Nephron (organoid): ENCODE data around the gene MAG.

Experiments
- H3K27ac Mint-ChIP-seq, 3 experiments: 2 replicates each; pipeline ENCODE4 v1.8.0; 2020; ENCODE audit warnings: mixed read lengths in 3 of 3, mild to moderate bottlenecking in 2 of 3, moderate library complexity in 1 of 3
- H3K27me3 Mint-ChIP-seq: 2 replicates; pipeline ENCODE4 v1.8.0; 2021; ENCODE audit warnings: low read depth, mild to moderate bottlenecking, moderate library complexity, mixed read lengths
- H3K36me3 Mint-ChIP-seq: 2 replicates; pipeline ENCODE4 v1.8.0; 2020; ENCODE audit warnings: low read depth, mixed read lengths
- H3K4me1 Mint-ChIP-seq: 2 replicates; pipeline ENCODE4 v1.8.0; 2020; ENCODE audit warnings: mixed read lengths
- H3K4me3 Mint-ChIP-seq, 3 experiments: 2 replicates each; pipeline ENCODE4 v1.8.0; 2020; ENCODE audit warnings: mild to moderate bottlenecking in 3 of 3, mixed read lengths in 3 of 3, moderate library complexity in 2 of 3
- H3K9me3 Mint-ChIP-seq: 2 replicates; pipeline ENCODE4 v1.8.0; 2020; ENCODE audit warnings: mixed read lengths
- TF ChIP-seq, protein P1 (sequence below), 3 experiments: fragments of 200-600 bp; sonication (generic); IDR thresholded peaks; one replicate each; pipeline ENCODE4 v1.5.0; 2021; ENCODE audit warnings: antibody characterized with exemption in 3 of 3; ENCODE audit not compliant: unreplicated experiment in 3 of 3

The MAG gene

DNA sequence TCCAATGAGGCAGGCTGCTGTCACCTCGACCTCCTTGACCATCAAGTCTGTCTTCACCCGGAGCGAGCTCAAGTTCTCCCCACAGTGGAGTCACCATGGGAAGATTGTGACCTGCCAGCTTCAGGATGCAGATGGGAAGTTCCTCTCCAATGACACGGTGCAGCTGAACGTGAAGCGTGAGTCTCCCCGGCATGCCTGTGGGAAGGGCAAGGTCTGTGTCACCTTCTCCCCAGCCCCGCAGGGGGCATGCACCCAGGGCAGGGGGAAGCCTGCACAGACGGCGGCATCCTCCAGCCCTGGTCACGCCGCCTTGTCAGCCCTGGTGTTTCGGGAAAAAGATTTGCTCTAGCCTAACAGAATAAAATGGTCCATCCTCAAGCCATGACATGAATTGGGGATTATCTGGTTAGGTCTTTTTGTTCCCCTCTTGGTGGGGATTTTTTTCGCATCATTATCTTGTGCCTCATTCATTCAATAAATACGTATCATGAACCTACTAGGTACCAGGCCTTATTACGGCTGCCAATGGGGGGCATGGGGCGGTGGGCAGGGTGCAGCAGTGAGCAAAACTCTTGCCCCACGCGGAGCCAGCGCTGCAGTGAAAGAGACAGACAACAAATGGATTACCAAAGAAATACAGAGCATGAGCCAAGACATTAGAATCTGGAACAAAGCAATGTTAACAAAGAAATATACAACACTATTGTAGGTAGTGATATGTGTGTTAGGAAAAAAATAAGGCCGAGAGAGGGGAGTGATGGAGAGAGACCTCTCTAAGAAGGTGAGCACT, 44.4 kb downstream of the MAG start:
- no peaks in the 10 kb centered on the region for H3K4me1 Mint-ChIP-seq
- H3K9me3 Mint-ChIP-seq = no peaks in the 10 kb centered on the region
- peaks cover 22% of the 10 kb centered on the region for H3K27me3 Mint-ChIP-seq

DNA sequence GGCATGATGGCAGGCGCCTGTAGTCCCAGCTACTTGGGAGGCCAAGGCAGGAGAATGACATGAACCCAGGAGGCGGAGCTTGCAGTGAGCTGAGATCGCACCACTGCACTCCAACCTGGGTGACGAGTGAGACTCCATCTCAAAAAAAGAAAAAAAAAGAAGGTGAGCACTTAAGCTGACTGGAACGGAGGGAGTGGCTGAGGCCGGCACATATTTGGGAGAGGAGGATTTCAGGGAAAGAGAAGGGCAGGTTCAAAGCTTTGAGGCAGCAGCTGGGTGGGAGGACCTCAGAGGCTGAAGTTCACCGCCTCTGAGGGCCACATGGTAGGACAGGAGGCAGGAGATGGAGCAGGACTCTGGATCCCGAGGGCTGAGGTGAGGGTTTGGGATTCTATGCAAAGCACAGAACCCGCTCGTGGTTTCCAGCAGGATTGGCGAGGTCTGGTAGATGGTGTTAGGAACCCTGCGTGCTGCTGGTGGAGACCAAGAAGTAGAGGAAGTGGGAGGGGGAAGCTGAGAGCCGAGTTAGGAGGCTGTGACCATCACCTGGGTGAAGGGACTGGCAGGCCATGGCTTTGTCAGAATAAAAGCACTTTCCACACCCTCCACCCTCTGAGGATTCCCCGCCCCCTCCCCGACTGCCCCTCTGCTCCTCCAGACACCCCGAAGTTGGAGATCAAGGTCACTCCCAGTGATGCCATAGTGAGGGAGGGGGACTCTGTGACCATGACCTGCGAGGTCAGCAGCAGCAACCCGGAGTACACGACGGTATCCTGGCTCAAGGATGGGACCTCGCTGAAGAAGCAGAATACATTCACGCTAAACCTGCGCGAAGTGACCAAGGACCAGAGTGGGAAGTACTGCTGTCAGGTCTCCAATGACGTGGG, 45.4 kb downstream of the MAG start:
- Mint-ChIP-seq H3K4me1 (no peaks in the 10 kb centered on the region), H3K36me3 (no peaks in the 10 kb centered on the region), H3K4me3 (no peak overlapping the region), H3K9me3 (no peaks in the 10 kb centered on the region), H3K27ac (no peak overlapping the region), H3K27me3 (peaks cover 22% of the 10 kb centered on the region)
- TF ChIP-seq, protein P1, sequence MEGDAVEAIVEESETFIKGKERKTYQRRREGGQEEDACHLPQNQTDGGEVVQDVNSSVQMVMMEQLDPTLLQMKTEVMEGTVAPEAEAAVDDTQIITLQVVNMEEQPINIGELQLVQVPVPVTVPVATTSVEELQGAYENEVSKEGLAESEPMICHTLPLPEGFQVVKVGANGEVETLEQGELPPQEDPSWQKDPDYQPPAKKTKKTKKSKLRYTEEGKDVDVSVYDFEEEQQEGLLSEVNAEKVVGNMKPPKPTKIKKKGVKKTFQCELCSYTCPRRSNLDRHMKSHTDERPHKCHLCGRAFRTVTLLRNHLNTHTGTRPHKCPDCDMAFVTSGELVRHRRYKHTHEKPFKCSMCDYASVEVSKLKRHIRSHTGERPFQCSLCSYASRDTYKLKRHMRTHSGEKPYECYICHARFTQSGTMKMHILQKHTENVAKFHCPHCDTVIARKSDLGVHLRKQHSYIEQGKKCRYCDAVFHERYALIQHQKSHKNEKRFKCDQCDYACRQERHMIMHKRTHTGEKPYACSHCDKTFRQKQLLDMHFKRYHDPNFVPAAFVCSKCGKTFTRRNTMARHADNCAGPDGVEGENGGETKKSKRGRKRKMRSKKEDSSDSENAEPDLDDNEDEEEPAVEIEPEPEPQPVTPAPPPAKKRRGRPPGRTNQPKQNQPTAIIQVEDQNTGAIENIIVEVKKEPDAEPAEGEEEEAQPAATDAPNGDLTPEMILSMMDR (IDR thresholded peaks at IDR 0.05; ENCODE audit: unreplicated experiment in 3 of 3) = no peak

More for the DNA sequence above, 44.4 kb downstream of the MAG start:
- Mint-ChIP-seq H3K36me3 (no peaks in the 10 kb centered on the region), H3K4me3 (no peak overlapping the region), H3K27ac (no peak overlapping the region)
- TF ChIP-seq, protein P1 (IDR thresholded peaks at IDR 0.05; ENCODE audit: unreplicated experiment in 3 of 3) = no peak

DNA sequence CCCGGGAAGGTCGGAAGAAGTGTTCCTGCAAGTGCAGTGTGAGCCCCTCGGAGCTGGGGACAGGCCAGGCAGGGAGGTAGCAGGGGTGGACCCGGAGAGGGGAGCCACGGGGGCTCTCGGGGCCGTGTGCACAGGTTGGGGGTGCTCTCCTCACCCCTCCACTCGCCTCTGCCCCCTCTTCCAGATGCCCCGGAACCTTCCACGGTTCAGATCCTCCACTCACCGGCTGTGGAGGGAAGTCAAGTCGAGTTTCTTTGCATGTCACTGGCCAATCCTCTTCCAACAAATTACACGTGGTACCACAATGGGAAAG, 46.0 kb downstream of the MAG start:
- TF ChIP-seq, protein P1 (IDR thresholded peaks at IDR 0.05; ENCODE audit: unreplicated experiment in 3 of 3) = no peak
- Mint-ChIP-seq H3K4me1 (no peaks in the 10 kb centered on the region), H3K27me3 (peaks cover 22% of the 10 kb centered on the region), H3K4me3 (no peak overlapping the region), H3K9me3 (no peaks in the 10 kb centered on the region), H3K27ac (no peak overlapping the region), H3K36me3 (no peaks in the 10 kb centered on the region)

DNA sequence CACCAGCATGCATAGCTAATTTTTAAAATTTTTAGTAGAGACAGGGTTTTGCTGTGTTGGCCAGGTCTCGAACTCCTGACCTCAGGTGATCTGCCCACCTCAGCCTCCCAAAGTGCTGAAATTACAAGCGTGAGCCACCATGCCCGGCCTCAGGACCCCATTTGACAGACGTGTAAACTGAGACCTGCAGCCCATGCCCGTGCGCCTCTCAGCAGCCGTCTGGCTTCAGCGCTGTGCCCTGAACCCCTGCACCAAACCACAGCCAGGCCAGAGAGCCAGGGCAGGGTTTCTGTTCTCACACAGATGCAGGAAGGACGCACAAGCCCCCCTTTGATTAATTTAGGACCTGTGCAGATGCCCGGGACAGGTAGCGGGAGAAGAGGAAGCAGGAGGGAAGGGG, 48.5 kb downstream of the MAG start:
- no peak overlapping the region for H3K27ac Mint-ChIP-seq
- TF ChIP-seq, protein P1 (IDR thresholded peaks at IDR 0.05; ENCODE audit: unreplicated experiment in 3 of 3) = no peak
- H3K4me3 Mint-ChIP-seq = no peak overlapping the region
- H3K27me3 Mint-ChIP-seq = peaks cover 16% of the 10 kb centered on the region
- H3K4me1 Mint-ChIP-seq = no peaks in the 10 kb centered on the region
- H3K36me3 Mint-ChIP-seq = no peaks in the 10 kb centered on the region
- no peaks in the 10 kb centered on the region for H3K9me3 Mint-ChIP-seq

DNA sequence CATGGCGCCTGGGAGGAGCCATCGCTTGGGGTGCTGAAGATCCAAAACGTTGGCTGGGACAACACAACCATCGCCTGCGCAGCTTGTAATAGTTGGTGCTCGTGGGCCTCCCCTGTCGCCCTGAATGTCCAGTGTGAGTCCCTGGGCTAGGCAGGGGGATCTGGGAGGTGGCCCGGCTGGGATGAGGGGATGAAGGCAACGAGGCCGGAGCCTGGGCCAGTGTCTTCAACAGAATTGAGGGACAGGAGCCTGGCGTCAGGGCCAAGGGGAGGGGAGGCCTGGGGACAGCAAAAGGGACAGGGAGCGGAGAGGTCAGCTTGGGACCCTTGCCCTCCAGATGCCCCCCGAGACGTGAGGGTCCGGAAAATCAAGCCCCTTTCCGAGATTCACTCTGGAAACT, 49.0 kb downstream of the MAG start:
- no peaks in the 10 kb centered on the region for H3K4me1 Mint-ChIP-seq

More for the DNA sequence above, 49.0 kb downstream of the MAG start:
- Mint-ChIP-seq H3K36me3 (no peaks in the 10 kb centered on the region), H3K27me3 (peaks cover 19% of the 10 kb centered on the region), H3K4me3 (no peak overlapping the region), H3K27ac (no peak overlapping the region), H3K9me3 (no peaks in the 10 kb centered on the region)
- TF ChIP-seq, protein P1 (IDR thresholded peaks at IDR 0.05; ENCODE audit: unreplicated experiment in 3 of 3) = no peak
